Coronary artery (tissue), 2 donors: ENCODE data around the gene ERAS.

Experiments
- DNase-seq: peaks from one replicate; pipeline ENCODE4 v3.0.0-alpha.2; 2017; ENCODE audit warnings: low spot score
- H3K27ac ChIP-seq, 2 donors: fragments of 200-600 bp; sonication (generic); one replicate each; pipeline ENCODE4 v1.5.1; 2016 to 2019
- H3K4me3 ChIP-seq: fragments of 200-600 bp; sonication (generic); 2 replicates; pipeline ENCODE4 v1.5.1; 2016; ENCODE audit warnings: mild to moderate bottlenecking, moderate library complexity
- TF ChIP-seq, protein P1 (sequence below): fragments of 200-600 bp; sonication (generic); IDR thresholded peaks from one replicate; pipeline ENCODE4 v1.5.1; 2019; ENCODE audit warnings: antibody characterized with exemption

The ERAS gene

DNA sequence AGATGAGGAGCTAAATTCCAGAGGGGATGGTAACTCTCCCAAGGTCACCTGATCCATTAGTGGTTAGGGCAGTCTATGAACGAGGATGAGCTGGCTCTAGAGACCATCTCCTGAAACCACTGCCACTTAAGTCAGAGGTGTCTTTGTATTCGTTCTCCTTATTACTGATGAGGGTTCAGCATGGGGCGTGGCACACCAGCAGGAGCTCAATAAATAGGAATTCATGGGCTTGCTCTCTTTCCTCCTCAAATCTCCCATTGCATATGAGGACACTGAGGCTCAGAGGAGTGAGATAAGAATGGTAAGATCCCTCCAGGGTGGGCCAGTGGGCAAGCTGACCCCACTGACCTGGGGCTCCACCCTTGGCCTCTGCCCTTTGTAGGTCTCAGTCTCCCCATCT, 41.6 kb upstream of the ERAS start:
- TF ChIP-seq, protein P1, sequence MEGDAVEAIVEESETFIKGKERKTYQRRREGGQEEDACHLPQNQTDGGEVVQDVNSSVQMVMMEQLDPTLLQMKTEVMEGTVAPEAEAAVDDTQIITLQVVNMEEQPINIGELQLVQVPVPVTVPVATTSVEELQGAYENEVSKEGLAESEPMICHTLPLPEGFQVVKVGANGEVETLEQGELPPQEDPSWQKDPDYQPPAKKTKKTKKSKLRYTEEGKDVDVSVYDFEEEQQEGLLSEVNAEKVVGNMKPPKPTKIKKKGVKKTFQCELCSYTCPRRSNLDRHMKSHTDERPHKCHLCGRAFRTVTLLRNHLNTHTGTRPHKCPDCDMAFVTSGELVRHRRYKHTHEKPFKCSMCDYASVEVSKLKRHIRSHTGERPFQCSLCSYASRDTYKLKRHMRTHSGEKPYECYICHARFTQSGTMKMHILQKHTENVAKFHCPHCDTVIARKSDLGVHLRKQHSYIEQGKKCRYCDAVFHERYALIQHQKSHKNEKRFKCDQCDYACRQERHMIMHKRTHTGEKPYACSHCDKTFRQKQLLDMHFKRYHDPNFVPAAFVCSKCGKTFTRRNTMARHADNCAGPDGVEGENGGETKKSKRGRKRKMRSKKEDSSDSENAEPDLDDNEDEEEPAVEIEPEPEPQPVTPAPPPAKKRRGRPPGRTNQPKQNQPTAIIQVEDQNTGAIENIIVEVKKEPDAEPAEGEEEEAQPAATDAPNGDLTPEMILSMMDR, result no peak
- H3K27ac ChIP-seq, result no peak overlapping the region
- H3K4me3 ChIP-seq, result no peak overlapping the region
- no peak for DNase-seq

DNA sequence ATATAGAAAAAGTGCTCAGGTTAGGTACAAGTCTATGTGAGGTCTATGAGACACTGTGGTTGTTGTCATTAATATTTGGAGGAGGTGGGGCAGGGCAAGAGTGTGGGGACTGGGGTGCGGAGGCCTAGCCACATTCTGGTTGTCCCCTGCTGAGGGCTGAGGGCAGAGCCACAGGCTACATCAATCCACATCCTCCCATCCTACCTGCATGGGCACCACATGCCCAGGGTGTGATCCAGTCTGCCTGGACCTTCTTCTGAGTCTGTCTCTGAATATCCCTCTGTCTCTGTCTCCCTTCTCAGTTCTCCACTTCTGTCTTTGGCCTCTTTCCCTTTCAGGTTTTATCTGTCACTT, 41.1 kb upstream of the ERAS start:
- Histone ChIP-seq H3K27ac (no peak overlapping the region), H3K4me3 (no peak overlapping the region)
- DNase-seq, result no peak
- TF ChIP-seq, protein P1, result no peak

DNA sequence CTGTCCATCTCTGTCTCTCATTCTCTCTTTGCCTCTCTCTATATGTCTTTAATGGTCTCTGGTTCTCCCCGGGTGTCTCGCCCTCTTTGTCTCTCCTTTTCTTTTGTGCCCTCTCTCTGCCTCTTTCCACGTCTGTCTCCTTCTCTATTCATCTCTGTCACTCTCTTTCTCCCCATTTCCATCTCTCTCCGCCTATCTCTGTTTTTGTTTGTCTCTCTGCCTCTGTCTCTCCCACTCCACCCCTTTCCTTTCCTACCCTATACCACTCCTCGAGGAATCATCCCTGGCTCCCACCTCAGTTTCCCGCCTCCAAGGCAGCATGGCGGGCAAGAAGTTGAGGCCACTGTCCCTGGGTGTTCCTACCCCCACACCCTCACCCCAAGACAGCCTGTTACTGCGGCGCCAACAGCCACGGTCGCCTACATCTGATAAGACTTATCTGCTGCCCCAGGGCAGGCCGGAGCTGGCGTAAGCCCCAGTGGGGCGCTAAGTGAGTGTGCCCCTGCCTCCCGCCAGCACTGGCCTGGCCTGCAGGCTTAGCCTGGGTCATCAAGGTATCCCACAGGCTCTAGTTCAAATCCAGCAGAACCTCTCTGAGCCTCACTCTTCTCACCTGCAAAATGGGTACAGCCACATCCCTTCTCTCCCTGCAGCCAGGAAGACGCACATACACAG, 40.6 kb upstream of the ERAS start:
- TF ChIP-seq, protein P1, result no peak
- no peak for DNase-seq
- Histone ChIP-seq H3K4me3 (no peak overlapping the region), H3K27ac (no peak overlapping the region)

DNA sequence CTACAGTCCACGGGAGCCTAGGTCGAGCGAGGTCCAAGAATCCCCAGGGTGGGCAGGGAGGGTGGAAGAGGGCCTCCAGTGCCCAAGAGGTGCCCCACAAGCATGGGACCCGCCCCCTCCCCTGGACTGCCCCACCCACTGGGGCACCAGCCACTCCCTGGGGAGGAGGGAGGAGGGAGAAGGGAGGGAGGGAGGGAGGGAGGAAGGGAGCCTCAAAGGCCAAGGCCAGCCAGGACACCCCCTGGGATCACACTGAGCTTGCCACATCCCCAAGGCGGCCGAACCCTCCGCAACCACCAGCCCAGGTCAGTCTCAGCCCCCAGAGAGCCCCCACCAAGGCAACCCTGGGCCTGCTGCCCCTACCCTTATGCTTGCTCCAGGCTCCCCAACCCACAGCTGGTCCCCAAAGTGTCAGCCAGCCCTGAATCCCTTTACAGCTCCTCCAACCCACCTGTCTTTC, 39.9 kb upstream of the ERAS start, which contains the start of gene GATA1:
Gene GATA1 (plus strand): TSS at position 250 of the 460 bp plus-strand sequence. CDS start 4,520 bp downstream, outside the sequence.
- no peak for DNase-seq
- no peak within 1 kb of the TSS for H3K4me3 ChIP-seq
- H3K27ac ChIP-seq, result no peak within 1 kb of the TSS
- TF ChIP-seq, protein P1, result no peak

DNA sequence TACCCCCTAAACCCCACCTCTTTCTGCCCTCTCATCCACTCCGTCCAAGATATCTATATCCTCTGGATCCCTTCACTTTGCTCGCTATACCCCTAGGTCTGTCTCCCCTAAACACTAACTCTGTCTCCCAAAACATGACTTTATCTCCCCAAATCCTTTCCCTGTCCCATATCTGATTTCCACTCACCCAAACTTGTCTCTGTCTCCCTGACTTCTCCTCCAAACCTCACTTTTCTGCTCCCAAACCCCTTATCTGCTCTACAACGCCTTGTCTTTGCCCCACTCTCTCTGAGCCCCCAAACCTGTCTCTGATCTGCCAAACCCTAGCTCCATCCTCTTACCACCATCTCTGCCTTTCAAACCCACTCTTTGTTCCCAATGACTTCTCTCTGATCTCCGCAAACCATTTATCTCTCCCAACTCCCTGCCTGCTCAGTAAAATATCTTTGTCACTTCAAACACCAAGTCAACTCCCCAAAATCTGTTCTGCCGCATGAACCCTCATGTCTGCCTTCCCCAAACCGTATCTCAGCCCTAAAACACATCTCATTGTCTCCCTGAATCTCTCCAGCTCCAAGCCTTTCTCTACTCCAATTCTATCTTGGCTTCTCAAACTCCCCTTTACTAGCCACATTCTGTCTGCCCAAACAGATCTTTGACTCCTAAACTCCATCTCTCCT, 39.3 kb upstream of the ERAS start:
- no peak for DNase-seq
- H3K4me3 ChIP-seq, result no peak overlapping the region
- H3K27ac ChIP-seq, result no peak overlapping the region
- TF ChIP-seq, protein P1, result no peak

DNA sequence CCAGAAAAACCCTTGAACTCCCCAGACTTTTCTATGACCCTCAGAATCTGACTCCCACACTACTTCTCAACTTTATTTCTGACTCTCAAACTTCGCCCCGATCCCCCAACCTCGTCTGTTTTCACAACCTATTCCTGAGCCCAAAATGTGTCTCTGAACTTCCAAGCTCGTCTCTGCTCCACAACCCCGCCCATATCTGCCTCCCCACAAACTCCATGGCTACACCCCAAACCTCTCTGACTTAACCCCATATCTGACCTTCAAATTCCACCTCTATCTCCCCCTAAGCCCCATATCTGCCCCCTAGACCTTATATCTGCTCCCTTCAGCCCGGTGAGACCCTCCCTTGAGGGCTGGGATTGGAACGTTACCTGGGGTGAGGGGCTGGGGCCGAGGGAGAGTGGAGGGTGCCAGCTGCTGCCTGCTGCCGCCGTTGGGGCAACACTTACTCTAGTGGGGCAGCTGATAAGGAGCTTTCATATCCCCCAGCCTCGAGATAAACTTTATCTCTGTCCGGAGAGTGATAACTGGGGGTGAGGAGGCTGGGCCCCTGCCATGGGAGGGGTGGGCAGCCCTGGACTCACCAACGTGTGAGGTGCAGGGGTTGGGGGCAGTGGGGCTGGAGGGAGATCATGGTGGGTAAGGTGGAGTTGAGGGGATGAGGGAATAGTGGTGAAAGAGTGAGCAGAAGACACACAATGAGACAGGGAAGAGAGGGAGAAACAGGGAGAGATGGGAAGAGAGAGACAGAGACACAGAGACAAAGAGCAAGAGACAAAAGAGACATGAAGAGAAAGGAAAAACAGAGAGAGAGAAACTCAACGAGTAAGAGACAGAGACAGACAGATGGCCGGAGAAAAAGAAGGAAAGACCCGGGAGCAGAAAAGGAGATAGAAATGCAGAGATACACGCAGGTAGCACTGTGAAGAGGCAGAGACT, 38.5 kb upstream of the ERAS start:
- H3K27ac ChIP-seq, result no peak overlapping the region
- TF ChIP-seq, protein P1, result no peak
- H3K4me3 ChIP-seq, result no peak overlapping the region
- DNase-seq, result no peak
